ENCODE results near the gene EDARADD.

The EDARADD gene

GRCh38 chr1:236489710-236490377 is 95.8 kb downstream of the EDARADD start:
- H3K4me3 ChIP-seq (ENCODE audit: control insufficient read depth, low read depth, low read length): no peak overlapping the region
- TF ChIP-seq CTCF (conservative IDR thresholded peaks at IDR 0.05; ENCODE audit: control insufficient read depth, insufficient read depth, low read depth, low read length): peak; percentile 42
- peak; percentile 65 for DNase-seq (ENCODE audit: low read depth)

- DNase-seq (ENCODE audit: low read depth): no peak
- H3K4me3 ChIP-seq (ENCODE audit: control insufficient read depth, low read depth, low read length): no peak overlapping the region
- no peak for TF ChIP-seq CTCF (conservative IDR thresholded peaks at IDR 0.05; ENCODE audit: control insufficient read depth, insufficient read depth, low read depth, low read length)
Measured at GRCh38 chr1:236491469-236492136, 97.5 kb downstream of the EDARADD start.

GRCh38 chr1:236492378-236492777 is 98.3 kb downstream of the EDARADD start:
- DNase-seq (ENCODE audit: low read depth): no peak
- no peak overlapping the region for H3K4me3 ChIP-seq (ENCODE audit: control insufficient read depth, low read depth, low read length)
- TF ChIP-seq CTCF (conservative IDR thresholded peaks at IDR 0.05; ENCODE audit: control insufficient read depth, insufficient read depth, low read depth, low read length): no peak

GRCh38 chr1:236494082-236494481 is 100.0 kb downstream of the EDARADD start:
- H3K4me3 ChIP-seq (ENCODE audit: control insufficient read depth, low read depth, low read length): no peak overlapping the region
- TF ChIP-seq CTCF (conservative IDR thresholded peaks at IDR 0.05; ENCODE audit: control insufficient read depth, insufficient read depth, low read depth, low read length): no peak

GRCh38 chr1:236494586-236495466 is 100.7 kb downstream of the EDARADD start:
- DNase-seq (ENCODE audit: low read depth): peak; percentile 24
- no peak overlapping the region for H3K4me3 ChIP-seq (ENCODE audit: control insufficient read depth, low read depth, low read length)
- TF ChIP-seq CTCF (conservative IDR thresholded peaks at IDR 0.05; ENCODE audit: control insufficient read depth, insufficient read depth, low read depth, low read length): no peak

More at GRCh38 chr1:236494082-236494481, 100.0 kb downstream of the EDARADD start:
- DNase-seq (ENCODE audit: low read depth): no peak

GRCh38 chr1:236495467-236496112 is 101.5 kb downstream of the EDARADD start:
- no peak for TF ChIP-seq CTCF (conservative IDR thresholded peaks at IDR 0.05; ENCODE audit: control insufficient read depth, insufficient read depth, low read depth, low read length)
- no peak overlapping the region for H3K4me3 ChIP-seq (ENCODE audit: control insufficient read depth, low read depth, low read length)
- no peak for DNase-seq (ENCODE audit: low read depth)
